Psoas muscle (tissue), 8 donors: ENCODE data around the gene VBP1. TPM values are rescaled to one million over a fixed set of nuclear protein-coding genes. Genes with fewer than 3 reads are reported as not detected.
"Not testable (repeated sequence)": the region's sequence is repeated elsewhere in the genome, so short reads cannot be mapped to it uniquely, and the experiment has no call there.

ENCODE experiments used
- ATAC-seq, 4 donors: fragments of 200-7000 bp; cut with Tn5 transposase; one replicate each; pipeline ENCODE4 v1.9.1; 2020; ENCODE audit warnings: moderate library complexity in 3 of 4, mild to moderate bottlenecking in 2 of 4
- DNase-seq, 2 donors: peaks; one replicate each; pipeline ENCODE4 v3.0.0-alpha.2; 2020
- H3K27ac ChIP-seq: fragments of 200-600 bp; one replicate; pipeline ENCODE4 v1.8.0; 2022
- H3K27me3 ChIP-seq, 3 donors: fragments of 200-600 bp in 1 of 3; one replicate each; pipeline versions ENCODE4 v1.6.1 to v1.8.0; 2013 to 2022; ENCODE audit warnings: low read length in 2 of 3, mild to moderate bottlenecking in 2 of 3, moderate library complexity in 1 of 3; ENCODE audit not compliant: insufficient read depth in 3 of 3
- H3K36me3 ChIP-seq, 2 donors: fragments of 200-600 bp in 1 of 2; one replicate each; pipeline versions ENCODE4 v1.6.1 to v1.8.0; 2013 to 2022; ENCODE audit warnings: low read depth in 1 of 2, mild to moderate bottlenecking in 1 of 2, moderate library complexity in 1 of 2; ENCODE audit not compliant: insufficient read depth in 1 of 2
- H3K4me1 ChIP-seq: fragments of 200-600 bp; one replicate; pipeline ENCODE4 v1.8.0; 2022
- H3K4me3 ChIP-seq: fragments of 200-600 bp; one replicate; pipeline ENCODE4 v1.8.0; 2022; ENCODE audit warnings: mild to moderate bottlenecking
- H3K9me3 ChIP-seq: fragments of 200-600 bp; one replicate; pipeline ENCODE4 v1.8.0; 2022
- CTCF ChIP-seq: fragments of 200-600 bp; IDR thresholded peaks from one replicate; pipeline ENCODE4 v1.8.0; 2022; ENCODE audit warnings: antibody characterized with exemption
- WGBS, 3 donors: extraction: QIAGEN DNeasy Blood & Tissue Kit; methylation state at CpG; one replicate each; pipeline versions ENCODE4 v1.1.6 to v1.1.7; 2013; 5-methylcytosine and 5-hydroxymethylcytosine counted together
- intact Hi-C, 2 donors: fragments of 100-400 bp; cut with DNase I; formaldehyde crosslinking; loops; one replicate each; pipeline versions ENCODE4 v1.11.0 to v1.14.2; 2022
- polyA plus RNA-seq, 3 donors: library from polyadenylated mRNA; stranded (reverse); fragments of 200-250 nt; gene quantifications; one replicate each; pipeline ENCODE4 v1.2.3, GENCODE V29; 2013
- total RNA-seq, 4 donors: library from RNA; stranded (reverse); fragmentation: NEBNext Ultra II Directional in 2 of 4; extraction: Animal tissue kit (Norgen Biotek cat#: 25700) in 2 of 4; gene quantifications; one replicate each; pipeline versions ENCODE4 v1.2.1 to v1.2.4, GENCODE V29; 2021 to 2023
- donor health status: healthy with polysubstance abuse.
- donor health status: DM: no; HTN: no; CAD: no; lungs with moderate emphysema.
- donor health status: Bipolar disorder and iron deficiency.
- donor health status: healthy.
- donor health status: DM: yes; HTN: yes; CAD: no.
- donor health status: DM: no; HTN: no; CAD: no.
- donor health status: DM: no; HTN: no; CAD: no.
- donor health status: DM: yes; HTN: yes; CAD: no.

Gene VBP1
- total and polyA plus RNA-seq, 7 donors = 49.1 to 92.8 (median 59.3) TPM

- Histone ChIP-seq H3K27ac (no peak overlapping the region), H3K4me3 (no peak overlapping the region), H3K9me3 (peaks cover 12% of the 10 kb centered on the region), H3K36me3 (no peaks in the 10 kb centered on the region), H3K4me1 (no peaks in the 10 kb centered on the region), H3K27me3 (no peaks in the 10 kb centered on the region)
- intact Hi-C loops = no loop called here
- ATAC-seq = no peak
- no peak for DNase-seq
- TF ChIP-seq CTCF = no peak
- 87 to 96% (median 91%) methylated on average over 1 of the region's 1 CpG for WGBS, 3 donors
Observed at GRCh38 chrX:155266439-155266838, 50.2 kb downstream of the VBP1 start.

GRCh38 chrX:155267995-155268394, 51.7 kb downstream of the VBP1 start:
- ATAC-seq, H3K4me3 ChIP-seq, DNase-seq, H3K36me3 ChIP-seq, H3K27me3 ChIP-seq, H3K27ac ChIP-seq, intact Hi-C loops, H3K4me1 ChIP-seq: not testable (repeated sequence)
- peaks cover 12% of the 10 kb centered on the region for H3K9me3 ChIP-seq
- WGBS, 3 donors = 63 to 85% (median 83%) methylated on average over 1 of the region's 1 CpG

GRCh38 chrX:155270969-155271368, 54.7 kb downstream of the VBP1 start:
- intact Hi-C loops = no loop called here
- H3K4me3 ChIP-seq = no peak overlapping the region
- no peak for ATAC-seq

GRCh38 chrX:155279873-155280272, 63.6 kb downstream of the VBP1 start:
- intact Hi-C loops = no loop called here
- H3K27me3 ChIP-seq = no peaks in the 10 kb centered on the region
- no peaks in the 10 kb centered on the region for H3K9me3 ChIP-seq
- no peak for TF ChIP-seq CTCF
- ATAC-seq = no peak
- H3K36me3 ChIP-seq = peaks cover 0 to 7% of the 10 kb centered on the region in 2 donors
- H3K4me1 ChIP-seq = no peaks in the 10 kb centered on the region
- no peak for DNase-seq
- 95 to 100% (median 96%) methylated on average over 1 of the region's 1 CpG for WGBS, 3 donors
- no peak overlapping the region for H3K27ac ChIP-seq
- H3K4me3 ChIP-seq = no peak overlapping the region

More at GRCh38 chrX:155270969-155271368, 54.7 kb downstream of the VBP1 start:
- H3K27ac ChIP-seq = no peak overlapping the region
- no peak for DNase-seq
- no peaks in the 10 kb centered on the region for H3K4me1 ChIP-seq
- 86 to 93% (median 92%) methylated on average over 1 of the region's 1 CpG for WGBS, 3 donors
- no peaks in the 10 kb centered on the region for H3K27me3 ChIP-seq
- TF ChIP-seq CTCF = no peak
- no peaks in the 10 kb centered on the region for H3K36me3 ChIP-seq
- peaks cover 11% of the 10 kb centered on the region for H3K9me3 ChIP-seq

Other genes with a start within 250 kb of the VBP1 start
- 10 to 100 TPM; 13.5 to 31.7 (median 22.1) TPM for gene F8, start 193.7 kb upstream of the VBP1 start, total RNA-seq
- 10 to 100 TPM; 14.1 to 17.6 (median 15.8) TPM for gene F8, start 193.7 kb upstream of the VBP1 start, polyA plus RNA-seq
- gene FUNDC2, start 189.6 kb upstream of the VBP1 start, total RNA-seq = 100 to 1,000 TPM; 258 to 318 (median 275) TPM
- gene FUNDC2, start 189.6 kb upstream of the VBP1 start, polyA plus RNA-seq = 100 to 1,000 TPM; 386 to 441 (median 416) TPM
- 10 to 100 TPM in 2 of 4 donors, 1 to 10 TPM in 2; 6.2 to 13.0 (median 10.8) TPM for gene CMC4, start 145.3 kb upstream of the VBP1 start, total RNA-seq
- gene CMC4, start 145.3 kb upstream of the VBP1 start, polyA plus RNA-seq = 10 to 100 TPM; 12.5 to 23.9 (median 19.2) TPM
- gene MTCP1, start 145.3 kb upstream of the VBP1 start, total RNA-seq = 10 to 100 TPM; 10.5 to 22.9 (median 18.0) TPM
- gene MTCP1, start 145.3 kb upstream of the VBP1 start, polyA plus RNA-seq = 1 to 10 TPM; 2.3 to 6.2 (median 6.0) TPM
- 10 to 100 TPM; 12.9 to 16.8 (median 15.2) TPM for gene BRCC3, start 145.0 kb upstream of the VBP1 start, total RNA-seq
- gene BRCC3, start 145.0 kb upstream of the VBP1 start, polyA plus RNA-seq = 10 to 100 TPM in 1 of 3 donors, 1 to 10 TPM in 2; 7.3 to 18.2 (median 8.4) TPM
- not detected for gene RAB39B, start 48.0 kb downstream of the VBP1 start, total RNA-seq
- under 1 TPM in 2 of 3 donors, not detected in 1; 0.01 to 0.03 TPM for gene RAB39B, start 48.0 kb downstream of the VBP1 start, polyA plus RNA-seq
- gene CLIC2, start 118.2 kb downstream of the VBP1 start, total RNA-seq = 1 to 10 TPM; 3.2 to 8.5 (median 5.1) TPM
- gene CLIC2, start 118.2 kb downstream of the VBP1 start, polyA plus RNA-seq = 1 to 10 TPM; 2.1 to 3.4 (median 3.3) TPM
- not detected for gene F8A2, start 165.6 kb downstream of the VBP1 start, total RNA-seq
- not detected for gene F8A2, start 165.6 kb downstream of the VBP1 start, polyA plus RNA-seq
- gene F8A3, start 242.2 kb downstream of the VBP1 start, total RNA-seq = 1 to 10 TPM in 3 of 4 donors, under 1 TPM in 1; 0.27 to 6.8 (median 5.2) TPM
- 1 to 10 TPM in 2 of 3 donors, under 1 TPM in 1; 0.04 to 4.0 (median 1.8) TPM for gene F8A3, start 242.2 kb downstream of the VBP1 start, polyA plus RNA-seq